Keratinocyte (primary cell): ENCODE measurements around the gene CACNB4. TPM values are rescaled to one million over a fixed set of nuclear protein-coding genes. Genes with fewer than 3 reads are reported as not detected.

Experiments
- DNase-seq: peaks from one replicate; pipeline ENCODE4 v3.0.0-alpha.2; 2011; ENCODE audit warnings: low read depth, missing footprints, low spot score
- FAIRE-seq: peaks from 2 replicates; lab custom pipeline; 2011; peaks lifted over from hg19 to GRCh38; lab: Jason Lieb, UNC
- H2AFZ ChIP-seq: 2 replicates; pipeline ENCODE4 v1.6.0; 2012; ENCODE audit warnings: low read length, control low read depth, inconsistent platforms; ENCODE audit not compliant: control insufficient read depth
- H3K27ac ChIP-seq: 2 replicates; pipeline ENCODE4 v1.5.1; 2011; ENCODE audit warnings: low read length; ENCODE audit not compliant: control insufficient read depth, insufficient read depth
- H3K27me3 ChIP-seq: 3 replicates; pipeline ENCODE4 v1.6.0; 2011; ENCODE audit warnings: low read length; ENCODE audit not compliant: control insufficient read depth, insufficient read depth; ENCODE audit errors: extremely low read depth
- H3K36me3 ChIP-seq, 2 experiments: 2 replicates in 1 of 2; 3 replicates in 1 of 2; pipeline ENCODE4 v1.5.1; 2011; ENCODE audit warnings: low read length in 2 of 2, mild to moderate bottlenecking in 1 of 2; ENCODE audit not compliant: control insufficient read depth in 2 of 2, insufficient read depth in 2 of 2; ENCODE audit errors: extremely low read depth in 1 of 2
- H3K4me1 ChIP-seq: 3 replicates; pipeline ENCODE4 v1.5.1; 2011; ENCODE audit warnings: low read length; ENCODE audit not compliant: control insufficient read depth, insufficient read depth; ENCODE audit errors: extremely low read depth
- H3K4me2 ChIP-seq: 3 replicates; pipeline ENCODE4 v1.6.0; 2011; ENCODE audit warnings: low read depth, low read length; ENCODE audit not compliant: control insufficient read depth, insufficient read depth; ENCODE audit errors: extremely low read depth
- H3K4me3 ChIP-seq, 3 experiments: fragments of 200-600 bp in 1 of 3; sonication (generic) in 1 of 3; 2 replicates in 2 of 3; 3 replicates in 1 of 3; pipeline ENCODE4 v1.5.1; 2011 to 2016; ENCODE audit warnings: low read length in 3 of 3, mild to moderate bottlenecking in 3 of 3, control low read depth in 2 of 3, inconsistent platforms in 1 of 3, low read depth in 1 of 3, mixed read lengths in 1 of 3, mixed run types in 1 of 3, moderate library complexity in 1 of 3; ENCODE audit not compliant: control insufficient read depth in 2 of 3, insufficient read depth in 2 of 3; ENCODE audit errors: extremely low read depth in 1 of 3
- H3K79me2 ChIP-seq: 2 replicates; pipeline ENCODE4 v1.6.0; 2012; ENCODE audit warnings: low read length; ENCODE audit not compliant: control insufficient read depth, insufficient read depth
- H3K9ac ChIP-seq: 3 replicates; pipeline ENCODE4 v1.6.0; 2011; ENCODE audit warnings: low read length; ENCODE audit not compliant: control insufficient read depth, insufficient read depth; ENCODE audit errors: extremely low read depth
- H3K9me1 ChIP-seq: 3 replicates; pipeline ENCODE4 v1.6.0; 2011; ENCODE audit warnings: low read length; ENCODE audit not compliant: control insufficient read depth, insufficient read depth; ENCODE audit errors: extremely low read depth
- H3K9me3 ChIP-seq: 2 replicates; pipeline ENCODE4 v1.5.1; 2012; ENCODE audit warnings: low read depth, low read length; ENCODE audit not compliant: control insufficient read depth
- H4K20me1 ChIP-seq: 3 replicates; pipeline ENCODE4 v1.6.0; 2011; ENCODE audit warnings: low read length; ENCODE audit not compliant: control insufficient read depth, insufficient read depth; ENCODE audit errors: extremely low read depth
- CTCF ChIP-seq, 3 experiments: IDR thresholded peaks in 1 of 3; conservative IDR thresholded peaks in 1 of 3; optimal IDR thresholded peaks in 1 of 3; 2 replicates in 2 of 3; 3 replicates in 1 of 3; pipeline versions ENCODE3 to v1.5.1; 2011; ENCODE audit warnings: low read length in 3 of 3, mild to moderate bottlenecking in 3 of 3, moderate library complexity in 2 of 3, control low read depth in 1 of 3, inconsistent platforms in 1 of 3; ENCODE audit not compliant: insufficient read depth in 2 of 3; ENCODE audit errors: extremely low read depth in 1 of 3
- EZH2 ChIP-seq: IDR thresholded peaks from one replicate; pipeline ENCODE4 v1.6.1; 2012; ENCODE audit warnings: inconsistent platforms, mild to moderate bottlenecking, low read length, moderate library complexity
- dilution Hi-C: fragments of 300-500 bp; cut with MboI; formaldehyde crosslinking; loops from one replicate; pipeline ENCODE4 v1.7.0; 2020; ENCODE audit warnings: low sequenced_read_pairs; ENCODE audit not compliant: extremely low pct_ligation_motif_present
- polyA plus RNA-seq, 5 experiments: library from polyadenylated mRNA; depleted of rRNA in 3 of 5; stranded (reverse) in 3 of 5; stranded (forward) in 1 of 5; unstranded in 1 of 5; fragments of >200 nt; gene quantifications; 1 replicate in 1 of 5; 2 replicates in 3 of 5; 3 replicates in 1 of 5; pipeline versions ENCODE4 v1.2.1 to v1.2.3, GENCODE V29; 2011 to 2012; ENCODE audit warnings: missing spikeins in 2 of 5, low read depth in 1 of 5, low replicate concordance in 1 of 5

Gene CACNB4
- polyA plus RNA-seq, 1 donor (not counting 4 experiments of a cell fraction or from before 2014, with no cell fraction given) = 0.30 TPM

GRCh38 chr2:151933266-151933804 lies 165.5 kb downstream of the CACNB4 start:
- Histone ChIP-seq H3K9me1 (no peaks in the 10 kb centered on the region), H2AFZ (no peak overlapping the region), H3K27me3 (no peaks in the 10 kb centered on the region), H4K20me1 (no peaks in the 10 kb centered on the region), H3K4me2 (no peak overlapping the region), H3K79me2 (no peaks in the 10 kb centered on the region), H3K4me1 (no peaks in the 10 kb centered on the region), H3K4me3 (no peak overlapping the region), H3K9me3 (no peaks in the 10 kb centered on the region), H3K36me3 (no peaks in the 10 kb centered on the region), H3K9ac (no peak overlapping the region), H3K27ac (no peak overlapping the region)
- no peak for FAIRE-seq
- no peak for DNase-seq
- TF ChIP-seq CTCF (optimal IDR thresholded peaks at IDR 0.05 in 1 of 3, IDR thresholded peaks at IDR 0.05 in 1 of 3, conservative IDR thresholded peaks at IDR 0.05 in 1 of 3; ENCODE audit: extremely low read depth in 1 of 3, insufficient read depth in 2 of 3, low read length in 3 of 3) = no peak
- TF ChIP-seq EZH2 = no peak
- dilution Hi-C loops = no loop called here

DNA sequence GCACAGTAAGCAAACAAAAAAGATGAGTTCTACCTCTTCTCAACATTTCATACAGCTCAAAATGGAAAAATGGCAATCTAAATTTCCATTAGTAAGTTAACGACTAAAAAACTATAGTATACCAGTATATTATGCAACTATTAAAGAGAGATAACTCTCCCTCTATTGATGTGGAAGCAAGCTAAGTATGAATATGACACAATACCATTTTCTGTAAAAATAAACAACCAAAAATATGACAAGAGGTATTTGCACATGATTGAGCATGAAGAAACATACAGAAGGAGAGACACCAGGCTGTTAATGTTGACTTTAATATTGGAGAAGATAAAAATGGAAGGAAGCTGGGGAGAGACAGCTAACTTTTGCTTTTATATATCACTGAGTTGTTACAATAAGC lies 167.1 kb downstream of the CACNB4 start:
- no peaks in the 10 kb centered on the region for H3K79me2 ChIP-seq
- FAIRE-seq (no peak), DNase-seq (no peak)
- no peaks in the 10 kb centered on the region for H3K27me3 ChIP-seq
- H3K4me2 ChIP-seq = no peak overlapping the region
- H4K20me1 ChIP-seq = no peaks in the 10 kb centered on the region
- H3K27ac ChIP-seq = no peak overlapping the region
- dilution Hi-C loops = no loop called here
- no peak overlapping the region for H3K4me3 ChIP-seq
- H3K4me1 ChIP-seq = peaks cover 11% of the 10 kb centered on the region
- no peak for TF ChIP-seq CTCF (optimal IDR thresholded peaks at IDR 0.05 in 1 of 3, IDR thresholded peaks at IDR 0.05 in 1 of 3, conservative IDR thresholded peaks at IDR 0.05 in 1 of 3; ENCODE audit: extremely low read depth in 1 of 3, insufficient read depth in 2 of 3, low read length in 3 of 3)
- no peak for TF ChIP-seq EZH2
- H3K9me3 ChIP-seq = no peaks in the 10 kb centered on the region
- H3K9me1 ChIP-seq = no peaks in the 10 kb centered on the region
- H2AFZ ChIP-seq = no peak overlapping the region
- no peaks in the 10 kb centered on the region for H3K36me3 ChIP-seq
- no peak overlapping the region for H3K9ac ChIP-seq
